Measurements from ENCODE around the gene UBE2E3. TPM values are rescaled to one million over a fixed set of nuclear protein-coding genes. Genes with fewer than 3 reads are reported as not detected.
"Not testable (repeated sequence)": the region's sequence is repeated elsewhere in the genome, so short reads cannot be mapped to it uniquely, and the experiment has no call there.

UBE2E3 gene
- total RNA-seq, 1 donor from 2014 or later, result 379 TPM

GRCh38 chr2:180934911-180935310 lies 45.5 kb upstream of the UBE2E3 start:
- H3K36me3 ChIP-seq, result no peaks in the 10 kb centered on the region
- Mint-ChIP-seq H3K4me1 (no peaks in the 10 kb centered on the region), H3K9me3 (no peaks in the 10 kb centered on the region), H3K27me3 (ENCODE audit: insufficient read depth, low read depth) (no peaks in the 10 kb centered on the region), H3K27ac (no peak overlapping the region), H3K4me3 (no peak overlapping the region), H3K36me3 (no peaks in the 10 kb centered on the region)
- no peak for TF ChIP-seq CTCF (IDR thresholded peaks at IDR 0.05)
- TF ChIP-seq EZH2phosphoT487 (IDR thresholded peaks at IDR 0.05), result no peak
- TF ChIP-seq EZH2 (IDR thresholded peaks at IDR 0.05), result no peak
- peak overlapping the region; percentile 10 for H2AFZ ChIP-seq (replicated peaks)
- no peaks in the 10 kb centered on the region for H3F3A ChIP-seq (ENCODE audit: low read depth)
- H3K4me2 ChIP-seq, result no peak overlapping the region
- H3K27me3 ChIP-seq, result no peaks in the 10 kb centered on the region
- H3K9me3 ChIP-seq (ENCODE audit: low read depth), result no peaks in the 10 kb centered on the region
- H4K20me1 ChIP-seq (ENCODE audit: low read depth), result no peaks in the 10 kb centered on the region
- no peak overlapping the region for H3K27ac ChIP-seq
- DNase-seq (ENCODE audit: low spot score), result no peak
- no peak overlapping the region for H3K9ac ChIP-seq
- H3K4me1 ChIP-seq, result no peaks in the 10 kb centered on the region
- no peaks in the 10 kb centered on the region for H3K79me2 ChIP-seq (ENCODE audit: low read depth)
- no peak overlapping the region for H3K4me3 ChIP-seq

- H3K27me3 Mint-ChIP-seq (ENCODE audit: insufficient read depth, low read depth); H2AFZ ChIP-seq (replicated peaks); H3K4me3 ChIP-seq; H3K27me3 ChIP-seq; H3K4me3 Mint-ChIP-seq; H3K27ac ChIP-seq; H3K4me1 Mint-ChIP-seq; H3K36me3 ChIP-seq; H3F3A ChIP-seq (ENCODE audit: low read depth); H3K9me3 Mint-ChIP-seq; H3K9me3 ChIP-seq (ENCODE audit: low read depth); DNase-seq (ENCODE audit: low spot score); H3K4me2 ChIP-seq; H3K79me2 ChIP-seq (ENCODE audit: low read depth); H4K20me1 ChIP-seq (ENCODE audit: low read depth); H3K4me1 ChIP-seq; H3K36me3 Mint-ChIP-seq; H3K27ac Mint-ChIP-seq; H3K9ac ChIP-seq: not testable (repeated sequence)
Measured at GRCh38 chr2:180937480-180937879, 42.9 kb upstream of the UBE2E3 start.

GRCh38 chr2:180938451-180938850 lies 42.0 kb upstream of the UBE2E3 start:
- TF ChIP-seq EZH2 (IDR thresholded peaks at IDR 0.05) (no peak), EZH2phosphoT487 (IDR thresholded peaks at IDR 0.05) (no peak), CTCF (IDR thresholded peaks at IDR 0.05) (no peak)
- H3K9me3 Mint-ChIP-seq, result no peaks in the 10 kb centered on the region
- no peak overlapping the region for H3K27ac Mint-ChIP-seq
- no peaks in the 10 kb centered on the region for H3F3A ChIP-seq (ENCODE audit: low read depth)
- no peaks in the 10 kb centered on the region for H3K27me3 ChIP-seq
- no peak overlapping the region for H3K27ac ChIP-seq
- H4K20me1 ChIP-seq (ENCODE audit: low read depth), result no peaks in the 10 kb centered on the region
- H3K4me1 Mint-ChIP-seq, result peaks cover 3% of the 10 kb centered on the region
- no peaks in the 10 kb centered on the region for H3K4me1 ChIP-seq
- H3K79me2 ChIP-seq (ENCODE audit: low read depth), result no peaks in the 10 kb centered on the region
- no peaks in the 10 kb centered on the region for H3K36me3 Mint-ChIP-seq
- no peak overlapping the region for H3K4me3 ChIP-seq
- H3K4me2 ChIP-seq, result no peak overlapping the region
- no peak overlapping the region for H2AFZ ChIP-seq (replicated peaks)
- DNase-seq (ENCODE audit: low spot score), result no peak
- H3K9ac ChIP-seq, result no peak overlapping the region
- H3K27me3 Mint-ChIP-seq (ENCODE audit: insufficient read depth, low read depth), result no peaks in the 10 kb centered on the region
- H3K4me3 Mint-ChIP-seq, result no peak overlapping the region
- H3K9me3 ChIP-seq (ENCODE audit: low read depth), result no peaks in the 10 kb centered on the region
- H3K36me3 ChIP-seq, result no peaks in the 10 kb centered on the region

GRCh38 chr2:180943275-180943674 lies 37.1 kb upstream of the UBE2E3 start:
- no peak for TF ChIP-seq CTCF (IDR thresholded peaks at IDR 0.05)
- no peak for TF ChIP-seq EZH2 (IDR thresholded peaks at IDR 0.05)
- TF ChIP-seq EZH2phosphoT487 (IDR thresholded peaks at IDR 0.05), result no peak
- Mint-ChIP-seq H3K27me3 (ENCODE audit: insufficient read depth, low read depth) (peaks cover 2% of the 10 kb centered on the region), H3K36me3 (no peaks in the 10 kb centered on the region), H3K4me1 (peaks cover 10% of the 10 kb centered on the region), H3K4me3 (no peak overlapping the region), H3K9me3 (no peaks in the 10 kb centered on the region), H3K27ac (no peak overlapping the region)
- H3K79me2 ChIP-seq (ENCODE audit: low read depth), result no peaks in the 10 kb centered on the region
- no peak overlapping the region for H3K4me2 ChIP-seq
- H3K4me1 ChIP-seq, result no peaks in the 10 kb centered on the region
- H2AFZ ChIP-seq (replicated peaks), result no peak overlapping the region
- no peak overlapping the region for H3K9ac ChIP-seq
- H3K9me3 ChIP-seq (ENCODE audit: low read depth), result no peaks in the 10 kb centered on the region
- no peak overlapping the region for H3K27ac ChIP-seq
- no peaks in the 10 kb centered on the region for H3F3A ChIP-seq (ENCODE audit: low read depth)
- H4K20me1 ChIP-seq (ENCODE audit: low read depth), result no peaks in the 10 kb centered on the region
- DNase-seq (ENCODE audit: low spot score), result no peak
- no peak overlapping the region for H3K4me3 ChIP-seq
- no peaks in the 10 kb centered on the region for H3K36me3 ChIP-seq
- H3K27me3 ChIP-seq, result no peaks in the 10 kb centered on the region
